ENCODE measurements around the gene NACC2.
"Not testable (repeated sequence)": the region's sequence is repeated elsewhere in the genome, so short reads cannot be mapped to it uniquely, and the experiment has no call there.

Gene NACC2

DNA sequence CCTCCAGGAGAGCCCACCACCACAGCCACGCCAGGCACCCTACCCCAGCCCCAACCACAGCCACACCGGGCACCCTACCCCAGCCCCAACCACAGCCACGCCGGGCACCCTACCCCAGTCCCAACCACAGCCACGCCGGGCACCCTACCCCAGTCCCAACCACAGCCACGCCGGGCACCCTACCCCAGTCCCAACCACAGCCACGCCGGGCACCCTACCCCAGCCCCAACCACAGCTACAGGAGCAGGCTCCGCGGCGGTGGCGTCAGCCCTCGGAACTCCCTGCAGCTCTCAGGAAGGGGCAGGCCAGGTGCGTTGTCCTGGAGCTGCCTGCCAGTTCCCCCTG lies 128.2 kb downstream of the NACC2 start:
- not testable (repeated sequence) for H3K4me3 Mint-ChIP-seq, H3K36me3 Mint-ChIP-seq, H3K9me3 Mint-ChIP-seq, H3K27me3 Mint-ChIP-seq, H3K27ac Mint-ChIP-seq
- H3K4me1 Mint-ChIP-seq: peaks cover 18% of the 10 kb centered on the region

DNA sequence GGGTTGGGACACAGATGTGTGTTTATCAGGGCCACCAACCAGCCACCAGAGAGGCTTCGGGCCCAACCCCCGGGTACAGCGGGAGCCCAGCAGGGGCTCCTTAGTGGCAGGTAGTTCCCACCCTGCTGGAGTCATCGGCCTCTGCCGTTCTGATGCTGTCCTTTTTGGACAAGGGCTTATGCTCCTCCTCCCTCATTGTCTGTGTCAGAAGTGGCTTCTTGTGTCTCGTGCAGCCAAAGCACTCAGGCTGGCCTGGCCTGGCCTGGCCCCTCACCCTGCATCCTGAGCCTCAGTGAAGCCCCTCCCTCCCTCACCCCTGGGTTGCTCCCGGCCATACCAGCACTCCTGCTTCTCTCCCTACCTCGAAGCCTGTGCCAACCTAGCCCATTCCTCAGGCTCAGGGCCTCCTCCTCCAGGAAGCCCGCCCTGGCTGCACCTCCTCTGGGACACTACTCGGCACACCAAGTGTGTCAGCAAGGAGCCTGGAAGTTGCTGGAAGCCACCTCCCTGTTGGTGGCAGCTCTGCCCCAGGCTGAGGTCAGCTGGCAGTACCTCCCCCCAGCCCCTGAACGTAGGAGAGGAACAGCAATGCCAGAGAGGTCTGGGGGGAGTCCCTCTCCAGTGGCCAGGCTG lies 129.8 kb downstream of the NACC2 start:
- Mint-ChIP-seq H3K27me3 (no peaks in the 10 kb centered on the region), H3K4me3 (no peak overlapping the region), H3K36me3 (no peaks in the 10 kb centered on the region), H3K27ac (no peak overlapping the region), H3K9me3 (no peaks in the 10 kb centered on the region), H3K4me1 (peaks cover 25% of the 10 kb centered on the region)

DNA sequence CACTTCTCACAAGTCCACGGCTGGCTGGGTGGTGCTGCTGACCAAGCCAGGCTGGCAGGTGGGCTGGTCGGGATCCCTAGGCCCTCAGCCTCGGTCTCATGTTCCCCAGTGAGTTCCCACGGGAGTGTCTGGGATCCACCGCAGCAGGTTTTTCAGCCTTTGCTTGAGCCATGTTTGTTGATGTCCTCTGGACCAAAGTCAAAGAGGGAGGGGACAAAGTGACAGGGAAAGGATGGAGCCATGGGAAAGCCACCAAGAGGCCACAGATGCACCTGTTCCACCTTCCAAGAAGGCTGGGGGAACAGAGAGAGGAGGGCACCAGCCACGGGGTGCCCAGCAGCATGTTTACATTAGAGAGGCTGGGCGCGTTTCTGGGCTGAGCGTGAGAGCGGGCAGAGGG lies 131.2 kb downstream of the NACC2 start:
- Mint-ChIP-seq H3K4me3 (no peak overlapping the region), H3K9me3 (no peaks in the 10 kb centered on the region), H3K4me1 (peaks cover 34% of the 10 kb centered on the region), H3K27ac (peak overlapping the region; percentile 12), H3K27me3 (no peaks in the 10 kb centered on the region), H3K36me3 (no peaks in the 10 kb centered on the region)

DNA sequence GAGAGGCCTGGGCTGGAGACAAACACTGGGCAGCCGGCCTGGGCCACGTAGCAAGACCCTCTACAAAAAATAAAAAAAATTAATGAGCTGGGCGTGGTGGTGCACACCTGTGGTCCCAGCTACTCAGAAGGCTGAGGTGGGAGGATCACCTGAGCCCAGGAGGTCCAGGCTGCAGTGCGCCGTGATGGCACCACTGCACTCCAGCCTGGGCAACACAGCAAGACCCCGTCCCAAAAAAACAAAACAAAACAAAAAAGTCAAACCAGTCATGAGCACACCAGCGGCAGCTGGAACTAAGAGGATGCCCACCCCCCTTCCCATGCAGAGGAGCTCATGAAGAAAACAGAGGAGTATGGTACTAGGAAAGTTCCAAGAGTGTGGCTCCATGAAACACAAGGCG lies 131.8 kb downstream of the NACC2 start:
- no peak overlapping the region for H3K27ac Mint-ChIP-seq
- no peaks in the 10 kb centered on the region for H3K9me3 Mint-ChIP-seq
- no peaks in the 10 kb centered on the region for H3K27me3 Mint-ChIP-seq
- H3K4me3 Mint-ChIP-seq: peak overlapping the region; percentile 15
- H3K4me1 Mint-ChIP-seq: peaks cover 34% of the 10 kb centered on the region
- no peaks in the 10 kb centered on the region for H3K36me3 Mint-ChIP-seq

DNA sequence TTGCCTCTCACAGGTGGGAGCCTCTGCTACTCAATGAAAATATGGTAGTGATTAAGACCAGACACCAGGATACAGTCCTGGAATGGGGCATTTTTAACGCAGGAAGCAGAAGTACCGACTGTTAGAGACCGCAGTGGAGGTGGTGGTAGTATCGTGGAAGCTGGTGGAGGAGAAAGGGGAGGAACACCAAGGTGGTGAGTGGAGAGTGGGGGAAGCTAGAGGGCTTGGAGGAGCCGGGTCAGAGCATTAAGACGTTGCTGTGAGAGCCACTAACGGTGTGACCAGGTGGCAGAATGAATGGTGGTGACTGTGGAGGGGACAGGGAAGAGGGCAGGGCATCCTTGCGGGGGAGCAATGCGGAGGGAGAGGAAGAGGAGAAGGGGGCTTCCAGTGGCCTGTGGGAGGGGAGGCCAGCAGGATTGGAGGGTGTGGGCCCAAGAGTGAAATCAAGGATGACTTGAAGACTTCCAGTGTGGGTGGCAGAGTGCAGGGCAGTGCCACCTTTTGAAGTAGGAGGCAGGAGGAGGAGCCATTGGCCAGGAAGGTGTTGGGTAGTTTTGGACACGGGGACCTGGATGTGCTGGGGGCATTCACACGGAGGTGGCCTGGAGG lies 132.3 kb downstream of the NACC2 start:
- H3K27me3 Mint-ChIP-seq: no peaks in the 10 kb centered on the region
- peak overlapping the region; percentile 88 for H3K4me3 Mint-ChIP-seq
- H3K36me3 Mint-ChIP-seq: no peaks in the 10 kb centered on the region
- no peak overlapping the region for H3K27ac Mint-ChIP-seq
- H3K9me3 Mint-ChIP-seq: no peaks in the 10 kb centered on the region
- H3K4me1 Mint-ChIP-seq: peaks cover 32% of the 10 kb centered on the region

DNA sequence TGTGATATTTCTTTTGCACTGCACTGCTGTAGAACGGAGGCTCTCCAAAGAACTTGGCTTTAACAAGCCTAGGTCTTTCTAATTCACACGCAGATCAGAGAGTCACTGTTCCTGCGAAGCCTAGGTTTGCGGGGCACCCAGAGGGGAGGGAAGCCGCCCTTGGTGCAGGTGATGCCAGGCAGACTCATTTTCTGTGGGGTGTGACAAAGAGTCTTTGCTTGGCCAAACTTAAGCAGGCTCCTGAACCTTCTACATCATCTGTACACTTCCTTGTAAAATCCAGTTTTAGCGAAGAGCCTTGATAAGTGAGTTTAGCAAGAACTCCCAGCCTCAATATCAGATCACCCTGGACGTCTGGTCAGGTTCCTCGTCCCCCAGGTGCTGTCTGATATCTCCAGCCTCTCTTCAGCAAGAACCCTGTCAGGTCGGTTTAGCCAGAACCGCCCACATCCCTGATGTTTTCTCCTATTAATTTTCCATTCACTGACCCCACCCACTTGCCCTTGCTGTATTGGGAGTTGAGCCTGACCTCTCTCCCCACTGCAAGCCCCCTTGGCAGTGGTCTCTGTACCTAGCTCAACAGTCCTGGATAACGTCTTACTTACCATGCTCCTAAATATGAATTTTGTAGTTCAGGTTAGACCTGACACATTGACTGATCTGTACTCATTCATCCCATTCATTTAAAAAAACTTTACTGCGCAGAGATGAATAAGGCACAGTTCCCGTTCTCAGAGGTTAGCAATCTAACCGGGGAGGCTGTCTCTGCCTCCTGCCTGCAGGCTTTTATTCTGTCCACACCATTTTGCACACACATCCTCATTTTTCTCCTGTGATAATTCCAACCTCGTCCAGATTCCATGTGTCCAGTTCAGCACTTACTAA lies 133.0 kb downstream of the NACC2 start:
- Mint-ChIP-seq H3K4me1 (peaks cover 27% of the 10 kb centered on the region), H3K27ac (peak overlapping the region; percentile 86), H3K9me3 (no peaks in the 10 kb centered on the region), H3K36me3 (no peaks in the 10 kb centered on the region), H3K4me3 (peak overlapping the region; percentile 88), H3K27me3 (no peaks in the 10 kb centered on the region)

DNA sequence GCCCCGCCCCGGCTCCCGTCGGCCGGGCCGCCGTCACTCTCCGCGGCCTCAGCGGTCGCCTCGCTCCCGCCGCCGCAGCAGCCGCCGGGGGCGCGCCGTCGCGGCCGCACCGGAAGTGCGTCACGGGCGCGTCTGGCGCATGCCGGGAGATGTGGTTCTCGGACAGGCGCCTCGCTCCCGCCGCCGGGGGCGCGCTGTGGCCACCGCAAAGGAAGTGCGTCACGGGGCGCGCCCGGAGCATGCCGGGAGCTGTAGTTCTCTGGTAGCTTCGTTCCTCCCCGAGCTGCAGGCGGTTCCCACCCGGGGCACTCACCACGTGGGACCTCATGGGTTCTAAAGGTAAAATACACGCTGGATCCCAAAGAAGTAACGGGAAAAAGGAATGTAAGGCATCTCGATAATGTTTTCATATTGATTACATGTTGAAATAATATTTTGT lies 133.8 kb downstream of the NACC2 start, which contains the start of gene UBAC1:
UBAC1 (minus strand) TSS at position 97 of the 439 bp plus-strand sequence. CDS start 211 bp downstream, outside the sequence.
- peak within 1 kb of the TSS; percentile 86 for H3K27ac Mint-ChIP-seq
- H3K4me3 Mint-ChIP-seq: peak within 1 kb of the TSS; percentile 88
- H3K36me3 Mint-ChIP-seq: no peaks in the 10 kb centered on the region
- peaks cover 27% of the 10 kb centered on the region for H3K4me1 Mint-ChIP-seq
- no peaks in the 10 kb centered on the region for H3K27me3 Mint-ChIP-seq
- H3K9me3 Mint-ChIP-seq: no peaks in the 10 kb centered on the region

DNA sequence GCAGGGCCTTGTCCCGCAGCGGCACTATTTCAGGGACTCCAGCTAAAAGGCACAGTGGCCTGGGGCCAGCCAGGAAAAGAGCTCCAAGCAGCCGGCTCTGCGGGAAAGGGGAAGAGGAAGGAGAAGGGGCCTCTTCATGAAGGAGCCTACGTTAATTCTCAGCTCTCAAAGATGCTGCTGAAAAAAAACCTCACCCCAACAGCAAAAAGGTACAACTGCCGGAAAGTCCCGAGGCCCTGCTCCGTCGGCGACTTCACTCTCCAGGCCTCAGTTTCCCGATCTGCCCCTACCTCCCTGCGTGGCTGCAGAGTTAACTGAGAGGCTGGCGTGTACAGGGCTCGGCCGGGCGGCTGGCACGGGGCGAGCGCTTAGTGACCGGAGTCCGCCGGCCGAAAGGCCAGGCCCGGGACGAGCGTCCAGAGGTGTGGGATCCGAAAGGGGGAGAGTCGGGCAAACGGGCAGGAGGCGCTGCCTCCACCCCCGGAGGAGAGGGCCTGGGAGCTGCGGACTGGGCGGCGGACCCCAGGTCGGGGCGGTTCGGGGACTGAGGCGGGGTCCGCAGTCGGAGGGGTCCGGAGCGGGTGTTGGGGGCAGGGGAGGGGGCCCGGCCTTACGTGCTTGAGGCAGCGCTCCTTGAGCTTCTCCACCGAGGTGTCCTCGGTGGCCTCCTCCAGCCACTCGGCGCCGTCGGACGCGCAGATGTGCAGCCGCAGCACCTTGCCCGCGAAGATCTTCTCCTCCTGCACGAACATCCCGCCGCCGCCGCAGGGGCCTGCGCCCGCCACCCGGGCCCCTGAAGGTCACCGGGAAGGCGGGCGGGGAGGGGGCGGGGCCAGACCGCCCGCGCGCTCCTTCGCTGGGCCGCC lies 134.4 kb downstream of the NACC2 start:
- Mint-ChIP-seq H3K27me3 (no peaks in the 10 kb centered on the region), H3K27ac (peak overlapping the region; percentile 70), H3K9me3 (no peaks in the 10 kb centered on the region), H3K4me1 (peaks cover 27% of the 10 kb centered on the region), H3K4me3 (peak overlapping the region; percentile 78), H3K36me3 (no peaks in the 10 kb centered on the region)

DNA sequence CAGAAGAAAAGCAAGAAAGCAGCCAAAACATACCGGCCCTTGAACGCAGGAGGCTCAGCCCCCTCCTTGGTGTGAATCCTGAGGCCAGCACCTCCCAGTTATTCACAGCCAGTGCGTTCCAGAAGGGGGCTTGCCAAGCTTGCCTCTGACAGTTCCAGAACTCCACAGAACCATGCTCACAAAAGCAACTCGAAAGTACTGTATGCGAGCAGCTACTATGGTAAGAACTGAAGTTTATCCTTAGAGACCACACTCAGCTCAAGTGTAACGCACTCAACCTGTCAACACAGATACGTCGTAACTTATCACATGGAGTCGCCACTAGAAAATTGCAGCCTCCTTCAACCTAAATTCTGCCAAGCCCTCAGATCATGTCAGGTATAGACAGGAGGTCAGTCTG lies 135.3 kb downstream of the NACC2 start:
- H3K27me3 Mint-ChIP-seq: no peaks in the 10 kb centered on the region
- peak overlapping the region; percentile 78 for H3K4me3 Mint-ChIP-seq
- H3K27ac Mint-ChIP-seq: no peak overlapping the region
- H3K9me3 Mint-ChIP-seq: no peaks in the 10 kb centered on the region
- no peaks in the 10 kb centered on the region for H3K36me3 Mint-ChIP-seq
- H3K4me1 Mint-ChIP-seq: peaks cover 27% of the 10 kb centered on the region

DNA sequence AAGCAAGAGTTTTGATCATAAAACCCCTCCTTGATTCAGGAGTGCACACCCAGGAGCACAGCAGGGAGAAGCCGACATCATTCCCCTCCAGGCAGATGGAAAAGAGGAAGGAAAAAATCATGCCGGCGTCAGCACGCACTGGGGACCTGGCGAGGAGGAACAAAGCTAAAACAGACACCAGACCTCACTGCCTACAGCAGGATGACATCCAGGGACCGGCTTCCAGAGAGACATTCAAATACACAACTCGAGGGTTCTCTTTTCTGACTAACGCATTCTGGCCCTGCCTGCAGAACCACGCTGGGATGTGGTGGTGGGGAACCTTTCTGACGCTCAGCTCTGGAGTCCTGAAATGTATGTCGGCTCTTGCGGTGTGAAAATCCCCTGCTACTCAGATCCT lies 136.6 kb downstream of the NACC2 start:
- H3K4me3 Mint-ChIP-seq: no peak overlapping the region

DNA sequence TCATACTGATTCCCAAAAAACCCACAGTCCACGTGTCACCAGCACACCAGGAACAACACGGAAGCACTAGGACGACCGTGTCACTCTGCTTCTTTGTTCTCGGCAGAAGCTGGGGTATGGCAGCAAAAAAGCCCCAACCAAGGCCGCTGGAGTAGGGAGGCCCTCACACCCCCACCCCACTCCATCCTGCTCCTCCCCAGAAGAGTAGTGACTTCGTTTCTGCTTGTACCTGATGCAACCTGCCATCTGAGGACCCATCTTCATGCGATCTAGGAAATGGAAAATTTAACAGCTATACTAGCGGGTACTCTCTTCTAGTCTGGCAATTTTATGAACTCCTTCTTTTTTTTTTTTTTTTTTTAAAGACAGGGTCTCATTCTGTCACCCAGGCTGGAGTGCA lies 137.7 kb downstream of the NACC2 start:
- Mint-ChIP-seq H3K9me3 (no peaks in the 10 kb centered on the region), H3K27ac (no peak overlapping the region), H3K36me3 (peaks cover 4% of the 10 kb centered on the region), H3K27me3 (no peaks in the 10 kb centered on the region), H3K4me1 (peaks cover 21% of the 10 kb centered on the region), H3K4me3 (no peak overlapping the region)

More for the DNA sequence above, 136.6 kb downstream of the NACC2 start:
- Mint-ChIP-seq H3K27ac (no peak overlapping the region), H3K36me3 (peaks cover 3% of the 10 kb centered on the region), H3K27me3 (no peaks in the 10 kb centered on the region), H3K9me3 (no peaks in the 10 kb centered on the region), H3K4me1 (peaks cover 27% of the 10 kb centered on the region)

DNA sequence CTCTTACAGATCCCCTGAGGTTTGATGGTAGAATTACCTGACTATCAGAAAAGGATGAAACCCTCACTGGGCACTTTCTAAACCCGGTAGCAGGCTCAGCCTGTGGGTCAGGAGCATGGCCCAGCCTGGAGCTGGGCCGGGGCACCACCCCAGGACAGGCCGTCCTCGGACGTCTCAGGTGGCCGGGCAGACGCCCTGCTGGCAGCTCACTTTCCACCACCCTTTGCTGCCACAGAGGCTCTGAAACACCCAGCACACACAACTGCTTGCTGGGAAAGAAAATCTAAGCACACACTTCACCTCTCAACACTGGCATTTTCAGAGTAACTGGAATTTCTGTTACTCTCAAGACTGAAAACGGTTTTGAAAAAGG lies 138.3 kb downstream of the NACC2 start:
- peaks cover 14% of the 10 kb centered on the region for H3K4me1 Mint-ChIP-seq
- H3K4me3 Mint-ChIP-seq: no peak overlapping the region
- no peak overlapping the region for H3K27ac Mint-ChIP-seq
- no peaks in the 10 kb centered on the region for H3K27me3 Mint-ChIP-seq
- H3K36me3 Mint-ChIP-seq: peaks cover 4% of the 10 kb centered on the region
- no peaks in the 10 kb centered on the region for H3K9me3 Mint-ChIP-seq
